ENCODE measurements around the gene DHCR24. TPM values are rescaled to one million over a fixed set of nuclear protein-coding genes. Genes with fewer than 3 reads are reported as not detected.

Gene DHCR24
- total and polyA plus RNA-seq, 5 donors = 10.7 to 28.7 (median 17.5) TPM

DNA sequence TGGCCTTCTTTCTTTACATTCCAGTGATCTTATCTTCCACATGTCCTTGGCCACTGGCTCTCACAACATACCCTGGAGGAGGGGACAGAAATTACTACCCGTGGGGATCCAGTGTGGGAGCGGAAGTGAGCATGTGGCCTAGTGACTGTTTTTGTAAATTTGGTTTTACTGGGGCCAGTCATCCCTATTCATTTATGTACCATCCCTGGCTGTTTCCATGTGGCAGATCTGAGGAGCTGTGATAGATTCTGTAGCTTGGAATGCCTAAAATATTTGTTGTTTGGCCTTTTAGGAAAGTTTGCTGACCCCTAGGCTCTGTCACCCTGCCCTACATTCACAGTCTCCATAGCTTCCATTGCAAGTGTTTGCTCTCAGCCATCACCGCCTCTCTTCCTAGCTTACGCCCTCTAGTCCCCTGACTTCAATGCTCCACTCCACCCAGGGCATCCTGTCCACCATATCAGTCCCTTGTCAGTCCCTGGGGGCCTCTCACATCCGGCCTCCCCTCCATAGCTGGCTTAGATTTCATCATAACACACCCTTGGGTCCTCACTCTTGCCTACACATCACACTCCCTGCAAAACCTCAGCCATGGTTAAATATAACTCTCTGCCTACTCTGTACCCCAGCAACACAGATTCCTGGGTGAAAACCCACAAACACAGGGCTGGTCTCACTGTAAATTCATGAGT lies 25.8 kb downstream of the DHCR24 start:
- intact Hi-C loops (cut with DNase I) = no loop called here
- Histone ChIP-seq H3K4me3 (ENCODE audit: low read length) (no peak overlapping the region), H3K4me1 (ENCODE audit: control insufficient read depth, insufficient read depth, low read length) (peaks cover 8% of the 10 kb centered on the region), H3K27ac (ENCODE audit: low read length) (no peak overlapping the region), H3K9me3 (ENCODE audit: control insufficient read depth, low read length) (no peaks in the 10 kb centered on the region), H3K27me3 (ENCODE audit: control insufficient read depth, insufficient read depth) (no peaks in the 10 kb centered on the region)
- ATAC-seq = peak; percentile 26 to 94
- DNase-seq = peak in 1 of 3 donors; percentile 53
- 59% methylated on average over 5 of the region's 5 CpGs for WGBS

GRCh38 chr1:54859700-54860391 lies 27.1 kb downstream of the DHCR24 start:
- Histone ChIP-seq H3K4me3 (ENCODE audit: low read length) (no peak overlapping the region), H3K4me1 (ENCODE audit: control insufficient read depth, insufficient read depth, low read length) (peaks cover 8% of the 10 kb centered on the region), H3K9me3 (ENCODE audit: control insufficient read depth, low read length) (no peaks in the 10 kb centered on the region), H3K27ac (ENCODE audit: low read length) (no peak overlapping the region), H3K27me3 (ENCODE audit: control insufficient read depth, insufficient read depth) (no peaks in the 10 kb centered on the region)
- ATAC-seq = no peak
- intact Hi-C loops (cut with DNase I) = no loop called here
- no peak for DNase-seq
- 84% methylated on average over 5 of the region's 5 CpGs for WGBS

DNA sequence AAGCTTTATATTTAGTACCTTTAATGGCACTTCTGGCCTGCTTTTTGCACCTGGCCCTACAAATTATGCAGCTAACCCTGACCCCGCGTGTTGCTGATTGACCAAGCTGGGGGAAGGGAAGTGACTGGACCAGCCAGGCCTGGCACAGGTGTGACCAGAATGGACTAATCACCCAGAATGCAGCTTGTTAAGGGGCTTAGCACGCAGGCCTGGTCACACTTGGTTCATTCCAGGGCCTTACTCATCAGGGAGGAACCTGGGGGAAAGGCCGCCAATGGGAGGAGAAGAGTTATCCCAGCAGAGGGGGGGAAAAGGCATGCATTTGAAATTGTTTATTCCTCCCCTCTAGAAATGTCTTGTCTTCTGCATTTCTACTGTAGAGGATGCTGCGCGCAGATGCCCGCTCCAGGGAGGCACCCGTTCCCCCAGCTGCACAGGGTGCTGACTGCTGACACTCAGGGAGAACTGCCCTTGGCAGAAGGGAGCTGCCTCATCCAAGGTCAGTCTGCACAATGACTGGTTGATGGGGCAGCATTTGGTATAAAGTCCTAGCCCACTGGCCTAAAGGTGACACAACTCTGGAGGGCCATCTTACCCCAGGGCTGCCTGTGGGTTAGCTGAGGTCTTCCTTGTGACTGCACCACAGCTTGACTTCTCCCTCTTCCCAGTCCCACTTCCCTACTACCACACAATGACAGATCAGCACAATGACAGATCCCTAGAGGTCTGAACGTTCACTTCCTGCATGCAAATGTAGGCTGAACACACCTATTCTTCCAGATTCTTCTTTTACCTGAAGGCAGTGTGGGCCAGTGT lies 29.0 kb downstream of the DHCR24 start:
- 85% methylated on average over 9 of the region's 9 CpGs for WGBS
- H3K9me3 ChIP-seq (ENCODE audit: control insufficient read depth, low read length) = no peaks in the 10 kb centered on the region
- H3K27me3 ChIP-seq (ENCODE audit: control insufficient read depth, insufficient read depth) = no peaks in the 10 kb centered on the region
- H3K4me3 ChIP-seq (ENCODE audit: low read length) = no peak overlapping the region
- intact Hi-C loops (cut with DNase I) = no loop called here
- peaks cover 8% of the 10 kb centered on the region for H3K4me1 ChIP-seq (ENCODE audit: control insufficient read depth, insufficient read depth, low read length)
- DNase-seq = no peak
- ATAC-seq = no peak
- H3K27ac ChIP-seq (ENCODE audit: low read length) = no peak overlapping the region

- Histone ChIP-seq H3K27me3 (ENCODE audit: control insufficient read depth, insufficient read depth) (no peaks in the 10 kb centered on the region), H3K4me3 (ENCODE audit: low read length) (no peak overlapping the region), H3K9me3 (ENCODE audit: control insufficient read depth, low read length) (no peaks in the 10 kb centered on the region), H3K27ac (ENCODE audit: low read length) (no peak overlapping the region), H3K4me1 (ENCODE audit: control insufficient read depth, insufficient read depth, low read length) (peaks cover 8% of the 10 kb centered on the region)
- no peak for DNase-seq
- WGBS = 83% methylated on average over 3 of the region's 3 CpGs
- no peak for ATAC-seq
- intact Hi-C loops (cut with DNase I) = no loop called here
Observed at GRCh38 chr1:54857141-54857540, 29.9 kb downstream of the DHCR24 start.

DNA sequence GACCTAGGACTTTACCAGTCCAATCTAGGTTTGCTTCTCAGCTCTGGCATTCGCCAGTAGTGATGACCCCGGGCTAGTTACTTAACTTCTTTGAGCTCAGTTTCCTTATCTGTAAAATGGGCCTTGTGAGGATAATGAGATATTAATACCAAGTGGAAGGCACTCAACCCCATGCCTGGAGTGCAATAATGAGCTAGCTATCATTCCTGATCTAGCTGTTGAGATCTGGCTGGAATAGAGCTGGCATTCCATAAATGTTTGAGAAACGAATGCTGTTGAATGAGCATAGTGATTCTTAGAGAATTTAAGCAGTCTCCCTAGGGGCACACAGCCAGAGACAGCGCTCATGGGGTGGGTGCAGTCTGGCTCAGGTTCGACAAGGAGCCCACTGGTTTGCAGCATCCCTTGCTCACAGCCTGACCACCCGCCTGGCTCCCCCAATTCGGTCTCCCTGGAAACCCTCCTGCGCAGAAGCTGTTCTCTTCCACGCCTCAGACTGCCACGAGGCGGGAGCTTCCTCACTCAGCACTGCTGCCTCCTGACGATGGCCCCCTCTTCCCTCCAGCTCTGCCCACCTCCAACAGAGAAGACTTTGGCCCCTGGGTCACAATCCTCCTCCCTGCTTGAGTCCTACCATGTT lies 32.5 kb downstream of the DHCR24 start:
- no peak for ATAC-seq
- 91% methylated on average over 12 of the region's 12 CpGs for WGBS

DNA sequence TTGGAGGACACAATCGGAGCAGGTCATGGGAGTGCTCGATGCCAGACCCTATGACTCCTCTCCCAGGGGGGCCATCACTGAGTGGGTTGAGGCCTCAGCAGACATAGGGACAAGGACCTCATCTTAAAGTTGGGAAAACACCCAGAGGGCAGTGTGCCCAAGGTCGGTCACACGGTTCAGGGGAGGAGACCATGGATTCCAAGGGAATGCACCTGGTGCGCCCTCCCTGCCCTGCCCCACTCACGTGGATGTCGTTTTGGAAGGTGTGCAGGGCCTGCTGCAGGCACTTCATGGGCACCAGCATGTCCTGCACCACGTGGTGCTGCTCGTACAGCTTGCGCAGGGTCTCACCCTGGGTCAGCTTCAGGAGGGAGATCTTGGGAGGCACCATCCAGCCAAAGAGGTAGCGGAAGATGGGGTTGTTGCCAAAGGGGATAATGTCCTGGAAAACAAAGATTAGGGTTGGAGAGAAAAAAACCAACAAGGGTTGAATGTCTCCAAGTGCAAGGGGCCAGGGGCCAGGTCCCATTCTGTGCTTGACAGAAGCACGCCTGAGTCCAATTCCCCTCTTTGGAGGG lies 33.1 kb downstream of the DHCR24 start:
- Histone ChIP-seq H3K27me3 (ENCODE audit: control insufficient read depth, insufficient read depth) (no peaks in the 10 kb centered on the region), H3K9me3 (ENCODE audit: control insufficient read depth, low read length) (no peaks in the 10 kb centered on the region), H3K4me1 (ENCODE audit: control insufficient read depth, insufficient read depth, low read length) (peaks cover 3% of the 10 kb centered on the region), H3K4me3 (ENCODE audit: low read length) (no peak overlapping the region), H3K27ac (ENCODE audit: low read length) (no peak overlapping the region)
- intact Hi-C loops (cut with DNase I) = no loop called here
- 95% methylated on average over 12 of the region's 12 CpGs for WGBS
- DNase-seq = no peak
- no peak for ATAC-seq

More for the DNA sequence above, 32.5 kb downstream of the DHCR24 start:
- no peak for DNase-seq
- no peaks in the 10 kb centered on the region for H3K9me3 ChIP-seq (ENCODE audit: control insufficient read depth, low read length)
- H3K27ac ChIP-seq (ENCODE audit: low read length) = no peak overlapping the region
- H3K4me1 ChIP-seq (ENCODE audit: control insufficient read depth, insufficient read depth, low read length) = peaks cover 3% of the 10 kb centered on the region
- H3K4me3 ChIP-seq (ENCODE audit: low read length) = no peak overlapping the region
- H3K27me3 ChIP-seq (ENCODE audit: control insufficient read depth, insufficient read depth) = no peaks in the 10 kb centered on the region
- intact Hi-C loops (cut with DNase I) = no loop called here

- intact Hi-C loops (cut with DNase I) = no loop called here
- H3K4me1 ChIP-seq (ENCODE audit: control insufficient read depth, insufficient read depth, low read length) = peaks cover 3% of the 10 kb centered on the region
- no peak overlapping the region for H3K27ac ChIP-seq (ENCODE audit: low read length)
- H3K27me3 ChIP-seq (ENCODE audit: control insufficient read depth, insufficient read depth) = no peaks in the 10 kb centered on the region
- no peak overlapping the region for H3K4me3 ChIP-seq (ENCODE audit: low read length)
- no peaks in the 10 kb centered on the region for H3K9me3 ChIP-seq (ENCODE audit: control insufficient read depth, low read length)
- 93% methylated on average over 9 of the region's 9 CpGs for WGBS
- ATAC-seq (no peak), DNase-seq (no peak)
Observed at GRCh38 chr1:54853096-54853792, 33.8 kb downstream of the DHCR24 start.

- no peak for DNase-seq
- ATAC-seq = no peak
- WGBS = 79% methylated on average over 17 of the region's 17 CpGs
- no peaks in the 10 kb centered on the region for H3K27me3 ChIP-seq (ENCODE audit: control insufficient read depth, insufficient read depth)
- no peak overlapping the region for H3K4me3 ChIP-seq (ENCODE audit: low read length)
- peaks cover 3% of the 10 kb centered on the region for H3K4me1 ChIP-seq (ENCODE audit: control insufficient read depth, insufficient read depth, low read length)
- no peak overlapping the region for H3K27ac ChIP-seq (ENCODE audit: low read length)
- no peaks in the 10 kb centered on the region for H3K9me3 ChIP-seq (ENCODE audit: control insufficient read depth, low read length)
- intact Hi-C loops (cut with DNase I) = no loop called here
Observed at GRCh38 chr1:54851936-54852524, 35.0 kb downstream of the DHCR24 start.

DNA sequence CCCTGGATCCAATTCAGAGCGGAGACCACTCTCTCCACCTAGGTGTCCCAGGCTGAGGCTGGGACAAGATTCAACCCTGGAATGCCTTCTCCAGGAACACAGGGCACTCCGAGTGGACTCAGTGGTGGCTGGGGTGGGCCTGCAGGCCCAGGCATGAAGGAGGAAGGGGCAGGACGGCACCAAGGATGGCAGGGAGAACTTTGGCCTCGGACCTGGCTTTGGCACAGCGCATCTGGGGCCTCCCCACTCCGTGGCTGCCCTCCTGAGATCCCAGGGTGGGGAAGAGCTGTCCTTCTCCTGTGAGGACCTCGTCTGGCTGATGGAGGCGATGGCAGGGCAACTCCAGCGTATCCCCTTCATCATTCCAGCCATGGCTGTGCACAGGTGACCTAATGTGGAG lies 35.6 kb downstream of the DHCR24 start:
- H3K4me3 ChIP-seq (ENCODE audit: low read length) = no peak overlapping the region
- no peaks in the 10 kb centered on the region for H3K27me3 ChIP-seq (ENCODE audit: control insufficient read depth, insufficient read depth)
- 95% methylated on average over 9 of the region's 9 CpGs for WGBS
- DNase-seq (no peak), ATAC-seq (no peak)
- intact Hi-C loops (cut with DNase I) = no loop called here
- peaks cover 3% of the 10 kb centered on the region for H3K4me1 ChIP-seq (ENCODE audit: control insufficient read depth, insufficient read depth, low read length)
- no peaks in the 10 kb centered on the region for H3K9me3 ChIP-seq (ENCODE audit: control insufficient read depth, low read length)
- no peak overlapping the region for H3K27ac ChIP-seq (ENCODE audit: low read length)

DNA sequence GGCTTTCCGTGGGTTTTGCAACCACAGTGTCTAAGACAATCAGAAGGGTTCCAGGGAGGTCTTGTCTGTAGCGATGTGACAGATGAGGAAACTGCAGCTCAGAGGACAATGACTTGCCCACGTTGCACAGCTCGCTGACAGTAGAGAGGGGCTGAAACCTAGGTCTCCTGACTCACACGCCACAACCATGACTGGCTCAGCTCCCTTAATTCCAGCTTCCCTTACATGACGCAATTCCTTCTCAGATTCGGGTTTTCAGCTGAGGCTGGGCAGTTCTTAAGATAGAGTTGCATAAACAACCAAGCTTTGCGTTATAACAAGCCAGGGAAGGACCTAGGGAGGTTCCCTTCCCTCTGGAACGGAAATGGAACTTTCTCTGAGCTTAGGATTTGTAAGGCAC lies 36.3 kb downstream of the DHCR24 start:
- 87% methylated on average over 9 of the region's 9 CpGs for WGBS
- H3K27ac ChIP-seq (ENCODE audit: low read length) = no peak overlapping the region
- H3K27me3 ChIP-seq (ENCODE audit: control insufficient read depth, insufficient read depth) = no peaks in the 10 kb centered on the region

More for the DNA sequence above, 36.3 kb downstream of the DHCR24 start:
- H3K9me3 ChIP-seq (ENCODE audit: control insufficient read depth, low read length) = no peaks in the 10 kb centered on the region
- intact Hi-C loops (cut with DNase I) = no loop called here
- ATAC-seq = peak in 1 of 2 donors; percentile 69
- peaks cover 3% of the 10 kb centered on the region for H3K4me1 ChIP-seq (ENCODE audit: control insufficient read depth, insufficient read depth, low read length)
- H3K4me3 ChIP-seq (ENCODE audit: low read length) = no peak overlapping the region
- no peak for DNase-seq

Measured in right cardiac atrium (tissue), 5 donors.